Prostate gland (tissue), 2 donors: ENCODE data around the gene SLC26A11. TPM values are rescaled to one million over a fixed set of nuclear protein-coding genes. Genes with fewer than 3 reads are reported as not detected.

Experiments used
- DNase-seq: peaks from one replicate; pipeline ENCODE4 v3.0.0-alpha.2; 2019; ENCODE audit warnings: low spot score
- H3K27ac ChIP-seq, 2 donors: fragments of 200-600 bp; sonication (generic); 2 replicates each; pipeline ENCODE4 v1.5.1; 2017 to 2019
- H3K27me3 ChIP-seq: fragments of 200-600 bp; sonication (generic); replicated peaks from 2 replicates; pipeline ENCODE4 v1.5.1; 2019; ENCODE audit not compliant: insufficient read depth
- H3K36me3 ChIP-seq, 2 donors: fragments of 200-600 bp; sonication (generic); 1 replicate in 1 of 2; 2 replicates in 1 of 2; pipeline versions ENCODE4 v1.5.1 to v1.8.1; 2017 to 2019
- H3K4me1 ChIP-seq: fragments of 200-600 bp; sonication (generic); replicated peaks from 2 replicates; pipeline ENCODE4 v1.5.1; 2019
- H3K4me3 ChIP-seq, 2 donors: fragments of 200-600 bp; sonication (generic); 2 replicates each; pipeline ENCODE4 v1.5.1; 2017 to 2019
- H3K9me3 ChIP-seq: fragments of 200-600 bp; sonication (generic); 2 replicates; pipeline ENCODE4 v1.5.1; 2017
- CTCF ChIP-seq, 4 experiments: fragments of 200-600 bp in 2 of 4; fragments of 450-650 bp in 2 of 4; sonication (generic) in 2 of 4; IDR thresholded peaks; 1 replicate in 3 of 4; 2 replicates in 1 of 4; pipeline ENCODE4 v1.5.1; 2016 to 2019; ENCODE audit warnings: antibody characterized with exemption in 4 of 4, mild to moderate bottlenecking in 2 of 4, moderate library complexity in 2 of 4
- POLR2A ChIP-seq: fragments of 450-650 bp; IDR thresholded peaks from one replicate; pipeline ENCODE4 v1.6.1; 2016; ENCODE audit warnings: antibody characterized with exemption, mild to moderate bottlenecking
- POLR2AphosphoS5 ChIP-seq: sonication (generic); formaldehyde crosslinking; IDR thresholded peaks from one replicate; pipeline ENCODE4 v1.6.1; 2017; ENCODE audit warnings: antibody characterized with exemption
- WGBS: methylation state at CpG from one replicate; pipeline ENCODE4 v1.1.5; 2018; 5-methylcytosine and 5-hydroxymethylcytosine counted together
- intact Hi-C: fragments of 100-400 bp; cut with DNase I; formaldehyde crosslinking; loops from one replicate; pipeline ENCODE4 v1.14.2; 2022
- total RNA-seq, 2 donors: library from RNA; depleted of rRNA; stranded (reverse); fragments of >200 nt; gene quantifications; one replicate each; pipeline ENCODE4 v1.1.0, GENCODE V29; 2016

The SLC26A11 gene
- total RNA-seq, 2 donors from 2014 or later = 16.9 to 32.4 TPM

- intact Hi-C loops = no loop called here
Observed at GRCh38 chr17:80203471-80203963, 16.7 kb upstream of the SLC26A11 start.

GRCh38 chr17:80204626-80205468, 15.4 kb upstream of the SLC26A11 start:
- peaks cover 0 to 9% of the 10 kb centered on the region in 2 donors for H3K36me3 ChIP-seq

More at GRCh38 chr17:80203471-80203963, 16.7 kb upstream of the SLC26A11 start:
- no peak overlapping the region for H3K27ac ChIP-seq
- H3K4me1 ChIP-seq = no peaks in the 10 kb centered on the region
- WGBS = 86% methylated on average over 11 of the region's 11 CpGs
- TF ChIP-seq CTCF (IDR thresholded peaks at IDR 0.05) (no peak), POLR2AphosphoS5 (no peak), POLR2A (no peak)
- H3K36me3 ChIP-seq = peaks cover 0 to 2% of the 10 kb centered on the region in 2 donors
- no peaks in the 10 kb centered on the region for H3K27me3 ChIP-seq
- H3K9me3 ChIP-seq = no peaks in the 10 kb centered on the region
- H3K4me3 ChIP-seq = no peak overlapping the region
- DNase-seq = no peak

GRCh38 chr17:80205811-80206210, 14.4 kb upstream of the SLC26A11 start:
- Histone ChIP-seq H3K4me1 (no peaks in the 10 kb centered on the region), H3K27me3 (no peaks in the 10 kb centered on the region), H3K9me3 (no peaks in the 10 kb centered on the region), H3K4me3 (no peak overlapping the region), H3K27ac (no peak overlapping the region), H3K36me3 (peaks cover 4 to 18% of the 10 kb centered on the region in 2 donors)
- TF ChIP-seq POLR2AphosphoS5 (no peak), CTCF (IDR thresholded peaks at IDR 0.05) (no peak), POLR2A (no peak)
- WGBS = 85% methylated on average over 13 of the region's 13 CpGs
- no peak for DNase-seq
- intact Hi-C loops = no loop called here

More at GRCh38 chr17:80204626-80205468, 15.4 kb upstream of the SLC26A11 start:
- Histone ChIP-seq H3K27me3 (no peaks in the 10 kb centered on the region), H3K4me1 (no peaks in the 10 kb centered on the region), H3K27ac (no peak overlapping the region), H3K9me3 (no peaks in the 10 kb centered on the region), H3K4me3 (no peak overlapping the region)
- WGBS = 78% methylated on average over 19 of the region's 19 CpGs
- TF ChIP-seq POLR2A = no peak
- TF ChIP-seq POLR2AphosphoS5 = no peak
- no peak for DNase-seq
- intact Hi-C loops = no loop called here

GRCh38 chr17:80208050-80208449, 12.2 kb upstream of the SLC26A11 start:
- H3K27me3 ChIP-seq = no peaks in the 10 kb centered on the region
- no peak for DNase-seq
- no peak overlapping the region for H3K4me3 ChIP-seq
- H3K9me3 ChIP-seq = no peaks in the 10 kb centered on the region
- H3K36me3 ChIP-seq = peaks cover 4 to 22% of the 10 kb centered on the region in 2 donors
- 95% methylated on average over 11 of the region's 16 CpGs for WGBS
- intact Hi-C loops = no loop called here
- TF ChIP-seq POLR2A = no peak
- no peak for TF ChIP-seq CTCF (IDR thresholded peaks at IDR 0.05)
- no peak for TF ChIP-seq POLR2AphosphoS5
- H3K27ac ChIP-seq = no peak overlapping the region
- no peaks in the 10 kb centered on the region for H3K4me1 ChIP-seq

- Histone ChIP-seq H3K27me3 (no peaks in the 10 kb centered on the region), H3K36me3 (peaks cover 4 to 22% of the 10 kb centered on the region in 2 donors), H3K27ac (no peak overlapping the region), H3K4me1 (no peaks in the 10 kb centered on the region), H3K9me3 (no peaks in the 10 kb centered on the region), H3K4me3 (no peak overlapping the region)
- DNase-seq = no peak
- intact Hi-C loops = no loop called here
- TF ChIP-seq POLR2AphosphoS5 (no peak), CTCF (IDR thresholded peaks at IDR 0.05) (no peak), POLR2A (no peak)
- WGBS = 87% methylated on average over 12 of the region's 12 CpGs
Observed at GRCh38 chr17:80209765-80210164, 10.5 kb upstream of the SLC26A11 start.
